Endothelial cell of umbilical vein (primary cell): ENCODE data around the gene STX11.

Experiments used
- CTCF ChIP-seq, 2 donors: IDR thresholded peaks; 1 replicate in 1 of 2; 2 replicates in 1 of 2; pipeline ENCODE4 v1.5.1; 2011; ENCODE audit warnings: low read length in 2 of 2, mild to moderate bottlenecking in 2 of 2, moderate library complexity in 2 of 2, control low read depth in 1 of 2, inconsistent platforms in 1 of 2, low read depth in 1 of 2; ENCODE audit not compliant: insufficient read depth in 1 of 2; ENCODE audit errors: extremely low read depth in 1 of 2
- EZH2 ChIP-seq: IDR thresholded peaks from 2 replicates; pipeline ENCODE4 v1.6.1; 2012; ENCODE audit warnings: borderline replicate concordance, low read depth, mild to moderate bottlenecking, moderate library complexity, low read length, inconsistent platforms; ENCODE audit not compliant: severe bottlenecking
- MAX ChIP-seq: IDR thresholded peaks from 2 replicates; pipeline ENCODE4 v1.6.1; 2011; ENCODE audit not compliant: insufficient read depth, insufficient read length
- MYC ChIP-seq: IDR thresholded peaks from one replicate; pipeline ENCODE4 v1.6.1; 2011; ENCODE audit warnings: mild to moderate bottlenecking, low read depth, low read length
- POLR2A ChIP-seq: IDR thresholded peaks from 2 replicates; pipeline ENCODE4 v1.6.1; 2012; ENCODE audit warnings: low read depth, mild to moderate bottlenecking, control low read depth, low read length
- POLR2AphosphoS5 ChIP-seq: IDR thresholded peaks from 2 replicates; pipeline ENCODE4 v1.6.1; 2012; ENCODE audit warnings: low read depth, mild to moderate bottlenecking, control low read depth, low read length, moderate library complexity; ENCODE audit not compliant: insufficient read depth

- no peak for TF ChIP-seq POLR2A
- TF ChIP-seq CTCF (IDR thresholded peaks at IDR 0.05; ENCODE audit: extremely low read depth in 1 of 2, insufficient read depth in 1 of 2, low read depth in 1 of 2, low read length in 2 of 2): no peak
- TF ChIP-seq MYC: no peak
- TF ChIP-seq EZH2: no peak
- TF ChIP-seq POLR2AphosphoS5: no peak
- TF ChIP-seq MAX: no peak
Observed at GRCh38 chr6:144149558-144149893, 791 bp upstream of the STX11 start.
